CD4-positive, alpha-beta T cell (primary cell): ENCODE results near the gene CTNNA3. TPM values are rescaled to one million over a fixed set of nuclear protein-coding genes. Genes with fewer than 3 reads are reported as not detected.

ENCODE experiments used
- ATAC-seq: fragments of 200-7000 bp; cut with Tn5 transposase; one replicate; pipeline ENCODE4 v1.10.0; 2022; ENCODE audit warnings: mild to moderate bottlenecking; ENCODE audit not compliant: poor library complexity
- CTCF ChIA-PET: fragments of 350-600 bp; sonication (Branson Sonifier 250); formaldehyde crosslinking; loops from one replicate; lab custom pipeline; 2021; ENCODE audit warnings: antibody characterized with exemption, inconsistent platforms; lab: Charles Lee
- POLR2A ChIA-PET: fragments of 350-600 bp; sonication (Branson Sonifier 250); formaldehyde crosslinking; loops from one replicate; lab custom pipeline; 2021; ENCODE audit warnings: antibody characterized with exemption, inconsistent platforms; lab: Charles Lee
- DNase-seq, 14 experiments: peaks; one replicate each; pipeline ENCODE4 v3.0.0-alpha.2; 2013 to 2020; ENCODE audit warnings: mixed read lengths in 2 of 14
- H3K27ac ChIP-seq, 2 donors: one replicate each; pipeline versions ENCODE4 v1.5.1 to v1.7.0; 2013; ENCODE audit warnings: low read length in 2 of 2, low read depth in 1 of 2, mild to moderate bottlenecking in 1 of 2
- H3K27me3 ChIP-seq, 2 experiments: 1 replicate in 1 of 2; 2 replicates in 1 of 2; pipeline versions ENCODE4 v1.6.1 to v1.7.0; 2013; ENCODE audit warnings: low read length in 2 of 2, control low read depth in 1 of 2, mild to moderate bottlenecking in 1 of 2, moderate library complexity in 1 of 2; ENCODE audit not compliant: insufficient read depth in 2 of 2, control insufficient read depth in 1 of 2
- H3K36me3 ChIP-seq: one replicate; pipeline ENCODE4 v1.6.1; 2013; ENCODE audit warnings: low read length, control low read depth; ENCODE audit not compliant: insufficient read depth
- H3K4me1 ChIP-seq: one replicate; pipeline ENCODE4 v1.6.1; 2013; ENCODE audit warnings: low read length, control low read depth; ENCODE audit not compliant: insufficient read depth
- H3K4me3 ChIP-seq: one replicate; pipeline ENCODE4 v1.5.1; 2013; ENCODE audit warnings: mild to moderate bottlenecking, low read length, moderate library complexity
- H3K9me3 ChIP-seq, 2 experiments: 1 replicate in 1 of 2; 2 replicates in 1 of 2; pipeline versions ENCODE4 v1.6.1 to v1.7.0; 2013; ENCODE audit warnings: low read length in 2 of 2, mild to moderate bottlenecking in 2 of 2, control low read depth in 1 of 2, moderate library complexity in 1 of 2; ENCODE audit not compliant: control insufficient read depth in 1 of 2, insufficient read depth in 1 of 2
- H3K27ac Mint-ChIP-seq: one replicate; pipeline ENCODE4 v1.8.0; 2020; ENCODE audit warnings: mixed read lengths
- H3K27me3 Mint-ChIP-seq: one replicate; pipeline ENCODE4 v1.8.0; 2021; ENCODE audit warnings: mixed read lengths
- H3K36me3 Mint-ChIP-seq: one replicate; pipeline ENCODE4 v1.8.0; 2021; ENCODE audit warnings: low read depth, mixed read lengths
- H3K4me1 Mint-ChIP-seq: one replicate; pipeline ENCODE4 v1.8.0; 2021; ENCODE audit warnings: low read depth, mixed read lengths
- H3K4me3 Mint-ChIP-seq: one replicate; pipeline ENCODE4 v1.8.0; 2020; ENCODE audit warnings: mild to moderate bottlenecking, mixed read lengths
- H3K9me3 Mint-ChIP-seq: one replicate; pipeline ENCODE4 v1.8.0; 2020; ENCODE audit warnings: mixed read lengths
- intact Hi-C, 2 experiments: fragments of 100-400 bp; cut with DNase I in 1 of 2; cut with micrococcal nuclease in 1 of 2; formaldehyde crosslinking; loops; one replicate each; pipeline versions ENCODE4 v1.15.1 to v1.9.0; 2023 to 2025; cut with DNase I, micrococcal nuclease
- total RNA-seq, 174 experiments: library from RNA in 2 of 174; stranded (reverse) in 2 of 174; gene quantifications; one replicate each; pipeline ENCODE4 v1.2.3 and lab custom pipeline; 2021 to 2026
- TF ChIP-seq, protein P1 (sequence below): fragments of 200-600 bp; IDR thresholded peaks from one replicate; pipeline ENCODE4 v1.8.0; 2022; ENCODE audit warnings: antibody characterized with exemption, mild to moderate bottlenecking

The CTNNA3 gene
- total RNA-seq, 2 experiments from 2014 or later = 0.80 TPM; not detected in 1

DNA sequence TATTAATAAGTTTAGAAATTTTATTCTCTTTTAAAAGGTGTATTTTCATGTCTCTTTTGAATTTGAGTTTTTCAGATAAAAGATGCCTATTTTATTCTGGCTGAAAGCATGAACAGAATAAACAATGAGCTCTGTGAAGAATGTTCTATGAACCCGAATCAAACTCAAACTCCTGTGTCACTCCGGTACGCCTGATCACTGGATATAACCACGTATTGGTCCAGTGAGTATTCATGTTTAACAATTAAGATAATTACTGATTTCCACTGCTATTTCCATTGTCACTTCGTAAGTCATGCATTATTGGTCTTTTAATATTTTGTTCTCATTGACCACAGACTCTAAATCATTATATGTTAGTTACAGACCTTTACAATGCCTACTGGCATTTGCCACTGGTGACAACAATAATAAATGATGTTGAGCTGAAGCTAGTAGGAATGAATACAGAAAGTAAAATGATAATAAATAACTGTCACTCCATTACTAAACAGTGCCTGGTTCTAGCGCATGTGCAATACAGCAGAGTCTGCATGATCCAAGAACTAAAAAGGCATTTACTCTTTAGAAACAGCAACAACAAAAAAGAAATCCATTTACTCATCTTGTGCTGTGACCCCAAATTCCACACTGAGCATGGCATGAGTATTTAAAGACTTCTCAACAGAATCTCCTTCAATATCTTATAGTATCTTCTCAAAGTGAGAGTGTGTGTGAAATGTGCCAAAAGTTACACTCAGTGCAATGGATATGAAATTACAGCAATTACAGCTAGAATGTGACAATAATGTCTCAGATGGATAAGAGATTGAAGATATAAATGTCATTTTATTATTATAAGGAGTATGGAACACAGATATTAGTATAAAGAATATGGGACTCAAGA, 1597.2 kb downstream of the CTNNA3 start:
- Histone ChIP-seq H3K27ac (no peak overlapping the region), H3K4me3 (no peak overlapping the region), H3K4me1 (no peaks in the 10 kb centered on the region), H3K27me3 (no peaks in the 10 kb centered on the region), H3K36me3 (no peaks in the 10 kb centered on the region), H3K9me3 (no peaks in the 10 kb centered on the region)
- DNase-seq = no peak
- CTCF ChIA-PET = no interaction called here
- POLR2A ChIA-PET = no interaction called here
- H3K4me3 Mint-ChIP-seq = no peak overlapping the region
- no peaks in the 10 kb centered on the region for H3K27me3 Mint-ChIP-seq
- H3K36me3 Mint-ChIP-seq = no peaks in the 10 kb centered on the region
- intact Hi-C loops = no loop called here
- H3K27ac Mint-ChIP-seq = no peak overlapping the region
- peaks cover 2% of the 10 kb centered on the region for H3K9me3 Mint-ChIP-seq
- H3K4me1 Mint-ChIP-seq = no peaks in the 10 kb centered on the region
- ATAC-seq = no peak
- TF ChIP-seq, protein P1, sequence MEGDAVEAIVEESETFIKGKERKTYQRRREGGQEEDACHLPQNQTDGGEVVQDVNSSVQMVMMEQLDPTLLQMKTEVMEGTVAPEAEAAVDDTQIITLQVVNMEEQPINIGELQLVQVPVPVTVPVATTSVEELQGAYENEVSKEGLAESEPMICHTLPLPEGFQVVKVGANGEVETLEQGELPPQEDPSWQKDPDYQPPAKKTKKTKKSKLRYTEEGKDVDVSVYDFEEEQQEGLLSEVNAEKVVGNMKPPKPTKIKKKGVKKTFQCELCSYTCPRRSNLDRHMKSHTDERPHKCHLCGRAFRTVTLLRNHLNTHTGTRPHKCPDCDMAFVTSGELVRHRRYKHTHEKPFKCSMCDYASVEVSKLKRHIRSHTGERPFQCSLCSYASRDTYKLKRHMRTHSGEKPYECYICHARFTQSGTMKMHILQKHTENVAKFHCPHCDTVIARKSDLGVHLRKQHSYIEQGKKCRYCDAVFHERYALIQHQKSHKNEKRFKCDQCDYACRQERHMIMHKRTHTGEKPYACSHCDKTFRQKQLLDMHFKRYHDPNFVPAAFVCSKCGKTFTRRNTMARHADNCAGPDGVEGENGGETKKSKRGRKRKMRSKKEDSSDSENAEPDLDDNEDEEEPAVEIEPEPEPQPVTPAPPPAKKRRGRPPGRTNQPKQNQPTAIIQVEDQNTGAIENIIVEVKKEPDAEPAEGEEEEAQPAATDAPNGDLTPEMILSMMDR = no peak

DNA sequence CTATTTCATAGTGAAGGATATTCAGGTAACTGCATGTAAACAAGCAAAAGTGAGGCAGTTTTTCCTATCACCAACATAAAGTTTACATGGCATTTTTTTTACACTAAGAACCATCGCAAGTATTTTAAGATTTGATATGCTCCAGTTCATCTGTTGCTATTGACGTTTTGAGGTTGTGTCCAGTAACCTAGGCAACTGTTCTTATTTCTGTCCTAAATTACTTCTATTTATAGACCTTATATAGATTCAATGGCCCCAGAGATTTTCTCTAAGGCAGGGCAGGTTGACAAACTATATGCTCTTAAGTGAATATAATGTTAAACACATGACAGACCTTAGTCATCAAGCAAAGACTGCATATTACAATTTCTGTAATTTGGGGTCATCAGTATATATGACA, 1600.4 kb downstream of the CTNNA3 start:
- TF ChIP-seq, protein P1 = no peak
- ChIA-PET POLR2A (no interaction called here), CTCF (no interaction called here)
- no peaks in the 10 kb centered on the region for H3K36me3 Mint-ChIP-seq
- Histone ChIP-seq H3K36me3 (no peaks in the 10 kb centered on the region), H3K27ac (no peak overlapping the region), H3K4me1 (no peaks in the 10 kb centered on the region), H3K9me3 (no peaks in the 10 kb centered on the region), H3K27me3 (no peaks in the 10 kb centered on the region), H3K4me3 (no peak overlapping the region)
- peaks cover 5% of the 10 kb centered on the region for H3K9me3 Mint-ChIP-seq
- no peak for ATAC-seq
- intact Hi-C loops = no loop called here
- DNase-seq = no peak
- no peak overlapping the region for H3K4me3 Mint-ChIP-seq
- H3K27me3 Mint-ChIP-seq = no peaks in the 10 kb centered on the region
- H3K27ac Mint-ChIP-seq = no peak overlapping the region
- no peaks in the 10 kb centered on the region for H3K4me1 Mint-ChIP-seq

DNA sequence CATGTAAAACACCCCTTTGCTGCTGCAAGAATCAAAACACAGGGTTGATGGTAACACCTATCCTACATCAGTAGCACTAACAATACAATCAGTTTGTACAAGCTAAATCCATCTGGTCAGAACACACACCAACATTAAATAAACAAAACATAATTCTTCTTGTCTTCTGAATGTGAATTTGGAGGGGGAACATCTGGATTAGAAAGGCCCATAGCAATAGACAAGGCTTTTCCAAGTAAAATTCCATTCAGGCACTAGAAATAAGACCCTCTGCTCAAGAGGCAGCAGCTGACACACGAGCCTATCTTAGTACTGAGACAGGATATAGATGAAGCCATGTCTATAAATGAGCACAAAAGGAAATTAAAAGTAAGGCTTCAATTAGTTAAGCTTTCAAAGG, 1610.1 kb downstream of the CTNNA3 start:
- ChIA-PET POLR2A (no interaction called here), CTCF (no interaction called here)

More for the DNA sequence above, 1610.1 kb downstream of the CTNNA3 start:
- Mint-ChIP-seq H3K4me1 (no peaks in the 10 kb centered on the region), H3K27ac (no peak overlapping the region), H3K4me3 (no peak overlapping the region), H3K36me3 (no peaks in the 10 kb centered on the region), H3K9me3 (peaks cover 3% of the 10 kb centered on the region), H3K27me3 (no peaks in the 10 kb centered on the region)
- ATAC-seq (no peak), DNase-seq (no peak)
- Histone ChIP-seq H3K27me3 (no peaks in the 10 kb centered on the region), H3K36me3 (no peaks in the 10 kb centered on the region), H3K4me1 (no peaks in the 10 kb centered on the region), H3K9me3 (no peaks in the 10 kb centered on the region), H3K27ac (no peak overlapping the region), H3K4me3 (no peak overlapping the region)
- TF ChIP-seq, protein P1 = no peak
- intact Hi-C loops = no loop called here
